ENCODE results near the gene GRB7.

- TF ChIP-seq HDAC2 (IDR thresholded peaks at IDR 0.05) = no peak
- TF ChIP-seq TAF1 (IDR thresholded peaks at IDR 0.05; ENCODE audit: borderline replicate concordance, low read depth, low read length) = no peak
- no peak for TF ChIP-seq SIN3A (IDR thresholded peaks at IDR 0.05; ENCODE audit: low read depth, low read length)
- TF ChIP-seq REST (IDR thresholded peaks at IDR 0.05; ENCODE audit: low read depth, low read length) = no peak
- TF ChIP-seq RFX5 (IDR thresholded peaks at IDR 0.05; ENCODE audit: low read depth, low read length) = no peak
- no peak for TF ChIP-seq MYC (IDR thresholded peaks at IDR 0.05; ENCODE audit: insufficient read depth, insufficient read length, insufficient replicate concordance, low read length, severe bottlenecking)
- no peak for TF ChIP-seq CTCF (IDR thresholded peaks at IDR 0.05 in 2 of 3, conservative IDR thresholded peaks at IDR 0.05 in 1 of 3; ENCODE audit: control insufficient read depth in 2 of 3, extremely low read depth in 1 of 3, insufficient read depth in 1 of 3, low read depth in 3 of 3, low read length in 3 of 3)
- TF ChIP-seq ZSCAN29 (IDR thresholded peaks at IDR 0.05) = no peak
- no peak for TF ChIP-seq CBFB (IDR thresholded peaks at IDR 0.05; ENCODE audit: low read depth)
- TF ChIP-seq ATF3 (IDR thresholded peaks at IDR 0.05; ENCODE audit: borderline replicate concordance, extremely low read depth, low read depth, low read length) = no peak
- TF ChIP-seq MTA2 (IDR thresholded peaks at IDR 0.05; ENCODE audit: low read depth) = no peak
- TF ChIP-seq ZNF622 (IDR thresholded peaks at IDR 0.05) = no peak
Measured at GRCh38 chr17:39787041-39787440, 49.3 kb downstream of the GRB7 start.
